GM18507 (cell line): Measurements from ENCODE around the gene DNAJC12.
"Not testable (repeated sequence)": the region's sequence is repeated elsewhere in the genome, so short reads cannot be mapped to it uniquely, and the experiment has no call there.

ENCODE experiments used
- DNase-seq: peaks from one replicate; pipeline ENCODE4 v3.0.0; 2011; ENCODE audit warnings: low read depth; ENCODE audit not compliant: insufficient read length; ENCODE audit errors: extremely low spot score
- FAIRE-seq: peaks from 2 replicates; lab custom pipeline; 2011; peaks lifted over from hg19 to GRCh38; lab: Jason Lieb, UNC

The DNAJC12 gene

DNA sequence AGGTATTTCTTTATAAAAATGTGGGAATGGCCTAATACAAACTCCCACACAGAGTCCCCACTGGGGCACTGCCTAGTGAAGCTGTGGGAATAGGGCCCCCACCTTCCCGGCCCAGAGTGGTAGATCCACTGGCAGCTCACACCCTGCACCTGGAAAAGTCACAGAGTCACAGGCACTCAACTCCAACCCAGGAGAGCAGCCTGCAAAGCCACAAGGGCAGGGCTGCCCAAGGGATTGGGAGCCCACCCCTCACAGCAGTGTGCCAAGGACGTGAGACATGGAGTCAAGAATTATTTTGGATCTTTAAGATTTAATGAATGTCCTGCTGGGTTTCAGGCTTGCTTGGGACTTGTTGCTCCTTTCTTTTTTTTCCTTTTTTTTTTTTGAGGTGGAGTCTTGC, 5.3 kb upstream of the DNAJC12 start:
- FAIRE-seq (no peak), DNase-seq (no peak)

DNA sequence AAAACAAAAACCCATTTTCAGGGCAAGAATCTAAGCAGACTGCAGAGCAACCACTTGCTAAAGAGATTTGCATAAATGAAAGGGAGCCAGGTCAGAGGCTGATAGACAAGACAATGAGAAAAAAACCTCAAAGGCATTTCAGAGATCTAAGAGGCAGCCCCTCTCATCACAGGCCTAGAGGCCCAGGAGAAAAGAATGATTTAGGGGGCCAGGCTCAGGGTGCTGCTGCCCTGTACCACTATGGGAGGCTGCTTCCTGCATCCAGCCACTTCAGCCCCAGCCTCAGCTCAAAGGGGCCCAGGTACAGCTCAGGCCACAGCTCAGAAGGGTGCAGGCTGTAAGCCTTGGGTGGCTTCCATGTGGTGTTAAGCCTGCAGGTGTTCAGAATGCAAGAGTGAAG, 3.7 kb upstream of the DNAJC12 start:
- DNase-seq = no peak
- FAIRE-seq = no peak

DNA sequence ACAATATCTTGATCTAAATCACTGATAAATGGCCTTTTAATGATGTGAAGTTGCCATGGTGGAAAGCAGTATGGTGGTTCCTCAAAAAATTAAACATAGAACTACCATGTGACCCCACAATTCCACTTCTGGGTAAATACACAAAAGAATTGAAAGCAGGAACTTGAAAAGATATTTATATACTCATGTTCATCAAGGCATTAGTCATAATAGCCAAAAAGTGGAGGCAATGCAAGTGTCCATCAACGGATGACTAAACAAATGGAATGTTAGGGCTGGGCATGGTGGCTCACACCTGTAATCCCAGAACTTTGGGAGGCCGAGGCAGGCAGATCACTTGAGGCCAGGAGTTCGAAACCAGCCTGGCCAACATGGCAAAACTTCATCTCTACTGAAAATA, 2.0 kb upstream of the DNAJC12 start:
- no peak for DNase-seq

GRCh38 chr10:67839511-67839910, 1.5 kb upstream of the DNAJC12 start:
- DNase-seq, FAIRE-seq: not testable (repeated sequence)

More for the DNA sequence above, 2.0 kb upstream of the DNAJC12 start:
- no peak for FAIRE-seq

DNA sequence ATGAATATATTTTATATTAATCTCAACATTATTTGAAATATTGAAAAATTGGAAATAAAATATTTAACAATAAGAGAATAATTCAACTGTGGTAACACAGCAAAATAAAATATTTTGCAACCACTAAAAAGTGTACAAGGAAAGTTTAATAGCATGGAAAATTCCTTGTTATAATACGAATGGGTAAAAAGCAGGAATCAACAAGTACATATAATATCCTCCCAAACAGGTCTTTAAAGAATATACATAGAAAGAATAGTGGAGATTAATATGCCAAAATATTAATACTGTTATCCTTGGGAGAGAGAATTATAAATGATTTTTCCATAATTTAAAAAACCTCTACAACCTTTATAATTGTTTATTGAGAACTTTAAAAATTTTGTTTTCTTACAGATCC, 1.0 kb downstream of the DNAJC12 start:
- DNase-seq (no peak), FAIRE-seq (no peak)

- DNase-seq (no peak), FAIRE-seq (no peak)
These were observed 1.5 kb downstream of the DNAJC12 start for GRCh38 chr10:67836488-67836887.

GRCh38 chr10:67835541-67836394, 2.2 kb downstream of the DNAJC12 start:
- FAIRE-seq = not testable (repeated sequence)

GRCh38 chr10:67834375-67834774, 3.6 kb downstream of the DNAJC12 start:
- DNase-seq (no peak), FAIRE-seq (no peak)

More at GRCh38 chr10:67835541-67836394, 2.2 kb downstream of the DNAJC12 start:
- not testable (repeated sequence) for DNase-seq

GRCh38 chr10:67827811-67828210, 10.2 kb downstream of the DNAJC12 start:
- FAIRE-seq = no peak
- no peak for DNase-seq

DNA sequence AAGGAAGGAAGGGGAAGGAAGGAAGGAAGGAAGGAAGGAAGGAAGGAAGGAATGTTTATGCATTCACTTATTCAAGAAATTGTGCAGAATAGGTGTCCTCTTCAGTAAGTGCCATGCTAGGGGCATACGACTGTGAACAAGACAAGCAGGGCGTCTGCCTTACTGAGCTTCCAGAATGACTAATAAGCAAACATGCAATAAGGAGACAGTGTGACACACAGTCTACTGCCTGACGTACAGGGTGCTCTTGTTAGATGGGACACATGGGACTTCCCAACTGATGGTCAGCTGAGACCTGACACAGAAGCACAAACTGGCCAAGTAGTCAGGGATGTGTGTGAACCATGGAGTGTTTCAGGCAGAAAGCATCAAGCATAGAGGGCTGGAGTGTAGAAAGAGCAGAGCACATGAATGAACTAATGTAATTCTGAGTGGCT, 18.2 kb downstream of the DNAJC12 start:
- FAIRE-seq (no peak), DNase-seq (no peak)

- no peak for DNase-seq
- FAIRE-seq = no peak
These were observed 19.7 kb downstream of the DNAJC12 start for GRCh38 chr10:67818323-67818722.

DNA sequence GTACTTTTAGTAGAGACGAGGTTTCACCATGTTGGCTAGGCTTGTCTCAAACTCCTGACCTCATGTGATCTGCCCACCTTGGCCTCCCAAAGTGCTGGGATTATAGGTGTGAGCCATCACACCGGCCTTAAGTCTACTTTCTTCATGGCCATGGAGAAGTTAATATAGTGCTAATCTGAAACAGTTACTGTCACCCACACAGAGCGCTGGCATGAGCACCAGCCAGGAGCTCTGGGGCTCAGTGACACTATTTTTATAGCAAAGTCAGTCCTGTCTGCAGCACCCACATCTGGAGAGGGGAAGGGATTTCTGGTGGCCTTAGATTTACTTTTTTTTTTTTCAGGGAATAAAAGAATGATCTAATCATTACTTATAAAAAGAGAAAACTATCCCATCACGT, 21.3 kb downstream of the DNAJC12 start:
- DNase-seq (no peak), FAIRE-seq (no peak)

DNA sequence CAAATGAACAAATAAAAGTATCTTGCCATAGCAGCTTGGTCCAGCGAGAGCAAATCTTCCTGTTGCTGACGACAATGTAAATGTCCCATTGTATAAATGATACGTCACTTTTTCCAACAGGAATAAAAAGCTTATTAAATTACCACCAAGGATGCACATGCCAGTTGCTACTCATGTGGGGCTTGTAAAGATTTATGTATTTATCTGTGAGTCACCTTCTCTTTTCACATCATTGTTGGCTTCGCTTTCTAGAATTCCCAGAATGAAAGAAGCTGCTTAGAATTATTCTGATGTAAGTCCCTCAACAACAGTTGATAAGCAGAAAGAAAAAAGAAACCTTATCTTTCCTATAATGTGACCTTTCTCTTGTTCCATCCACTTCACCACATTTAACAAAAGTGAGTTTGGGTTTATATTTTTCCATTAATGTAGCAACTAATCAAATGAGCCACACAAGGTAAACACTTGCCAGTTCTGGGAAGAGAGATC, 22.4 kb downstream of the DNAJC12 start:
- FAIRE-seq = no peak
- DNase-seq = no peak

- FAIRE-seq (no peak), DNase-seq (no peak)
These were observed 26.0 kb downstream of the DNAJC12 start for GRCh38 chr10:67812007-67812406.

- DNase-seq (no peak), FAIRE-seq (no peak)
These were observed 28.9 kb downstream of the DNAJC12 start for GRCh38 chr10:67809107-67809506.

DNA sequence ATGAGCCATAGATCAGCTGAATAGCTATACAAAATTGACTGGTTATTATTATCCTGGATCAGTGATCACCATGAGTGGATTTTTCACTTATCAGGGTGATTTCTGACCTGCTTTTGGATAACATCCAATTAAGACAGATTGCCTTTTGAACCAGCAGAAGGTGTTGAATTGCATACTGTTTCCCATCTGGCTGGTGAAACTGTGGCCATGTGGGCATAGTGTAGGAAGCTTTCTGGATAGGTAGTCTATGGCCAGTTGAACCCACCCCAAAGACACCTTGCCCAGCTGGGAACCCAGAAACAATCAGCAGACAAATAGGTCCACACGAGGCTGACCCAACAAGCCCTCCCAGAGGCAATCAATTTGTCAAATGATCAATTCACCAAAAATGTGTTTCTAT, 29.3 kb downstream of the DNAJC12 start:
- FAIRE-seq (no peak), DNase-seq (no peak)

- FAIRE-seq (no peak), DNase-seq (no peak)
These were observed 30.0 kb downstream of the DNAJC12 start for GRCh38 chr10:67807855-67808456.

GRCh38 chr10:67804395-67804678, 33.7 kb downstream of the DNAJC12 start:
- no peak for DNase-seq
- FAIRE-seq = no peak

- DNase-seq = no peak
- peak; percentile 56 for FAIRE-seq
These were observed 34.2 kb downstream of the DNAJC12 start for GRCh38 chr10:67803588-67804394.
